NCI-H1092 treated with DMSO at 0.1 percent for 48 hours (cell line): ENCODE results near the gene CD300H.
"Not testable (repeated sequence)": the region's sequence is repeated elsewhere in the genome, so short reads cannot be mapped to it uniquely, and the experiment has no call there.

Experiments
- DNase-seq: peaks from one replicate; lab custom pipeline; 2025; lab: John Stamatoyannopoulos, UW

Gene CD300H

DNA sequence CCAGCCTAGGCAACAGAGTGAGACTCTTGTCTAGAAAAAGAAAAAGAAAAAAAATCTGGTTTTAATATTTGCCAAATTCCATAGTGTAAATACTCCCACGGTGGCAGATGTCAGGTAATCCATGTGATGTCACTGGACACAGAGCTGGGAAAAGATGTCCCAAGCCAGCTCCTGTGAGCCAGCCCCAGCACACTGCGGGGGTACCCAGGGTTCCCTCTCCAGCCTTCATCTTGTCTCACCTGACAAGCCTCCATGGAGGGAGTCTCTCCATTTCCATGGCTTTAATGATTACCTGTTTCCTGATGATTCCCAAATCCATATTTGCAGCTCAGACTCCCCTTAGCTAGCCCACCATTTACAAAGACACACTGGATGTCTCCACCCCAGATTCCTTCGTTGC is 40.6 kb downstream of the CD300H start:
- no peak for DNase-seq

DNA sequence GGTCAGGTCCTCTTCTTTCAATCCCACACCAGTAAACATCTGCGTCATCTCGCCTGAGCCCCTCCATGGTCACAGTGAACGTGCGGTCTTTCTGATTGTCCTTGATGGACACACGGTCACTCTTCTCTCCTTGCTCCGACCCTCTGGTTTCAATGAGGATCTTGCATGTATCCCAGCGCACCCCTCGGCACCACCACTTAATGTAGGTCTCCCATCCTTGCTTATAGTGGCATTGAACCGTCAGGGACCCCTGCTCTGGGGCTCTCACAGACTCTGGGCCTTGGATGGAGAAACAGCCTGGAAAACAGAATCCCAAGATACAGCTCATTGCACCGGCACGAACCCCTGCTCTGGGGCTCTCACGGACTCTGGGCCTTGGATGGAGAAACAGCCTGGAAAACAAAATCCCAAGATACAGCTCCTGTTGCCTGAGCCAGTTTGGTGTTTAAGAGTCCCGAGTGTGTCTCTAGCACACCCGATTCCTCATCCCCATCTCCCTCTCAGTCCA is 41.5 kb downstream of the CD300H start:
- no peak for DNase-seq

DNA sequence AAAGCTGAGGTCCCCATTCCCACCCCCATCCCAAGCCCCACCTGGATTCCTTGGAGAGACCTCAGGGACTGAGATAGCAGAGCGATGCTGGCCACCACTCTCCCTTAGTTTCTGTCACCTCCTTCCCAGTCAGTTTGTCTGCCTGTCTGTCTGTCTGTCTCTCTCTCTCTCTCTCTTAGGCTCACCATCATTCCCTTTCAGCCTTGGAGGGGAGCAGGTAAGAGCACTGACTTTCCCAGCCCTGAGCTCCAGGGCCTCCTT is 41.9 kb downstream of the CD300H start:
- no peak for DNase-seq

DNA sequence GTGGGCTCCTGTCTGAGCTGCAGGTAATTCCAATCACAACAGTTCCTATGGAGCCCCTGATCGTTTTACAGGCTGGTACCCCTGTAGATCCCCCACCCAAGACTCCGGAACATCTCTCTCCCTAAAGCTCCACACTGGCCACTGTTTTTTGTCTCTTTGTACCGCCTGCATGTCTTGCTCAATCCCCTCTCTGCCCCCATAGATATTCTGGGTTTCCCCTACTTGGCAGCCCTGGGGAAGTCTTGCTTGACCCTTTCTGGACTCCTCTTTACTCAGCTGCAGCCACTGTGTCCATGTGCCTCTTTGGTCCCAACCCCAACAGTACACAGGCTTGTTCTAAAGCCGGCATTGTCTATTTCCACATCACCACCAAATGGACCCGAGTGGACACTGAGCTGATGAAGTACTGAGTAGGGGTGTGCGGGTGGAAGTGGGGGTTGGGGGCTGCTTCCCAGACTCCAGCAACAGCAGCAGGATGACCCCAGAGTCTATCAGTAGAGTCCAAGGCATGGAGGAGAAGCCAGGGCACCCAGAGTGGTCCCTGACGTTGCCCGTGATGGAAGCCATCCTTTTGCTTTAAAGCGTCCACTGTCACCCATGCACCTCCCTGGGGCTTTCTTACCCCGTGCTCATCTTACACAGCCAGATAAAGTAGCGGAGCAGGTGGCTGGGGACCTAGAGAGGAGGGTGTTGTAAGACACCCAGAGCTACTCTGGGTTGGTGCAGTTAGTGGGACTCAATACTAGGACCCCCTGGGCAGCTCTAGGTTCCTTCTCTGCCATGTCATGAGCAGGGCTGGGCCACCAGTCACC is 42.5 kb downstream of the CD300H start:
- DNase-seq, result no peak

DNA sequence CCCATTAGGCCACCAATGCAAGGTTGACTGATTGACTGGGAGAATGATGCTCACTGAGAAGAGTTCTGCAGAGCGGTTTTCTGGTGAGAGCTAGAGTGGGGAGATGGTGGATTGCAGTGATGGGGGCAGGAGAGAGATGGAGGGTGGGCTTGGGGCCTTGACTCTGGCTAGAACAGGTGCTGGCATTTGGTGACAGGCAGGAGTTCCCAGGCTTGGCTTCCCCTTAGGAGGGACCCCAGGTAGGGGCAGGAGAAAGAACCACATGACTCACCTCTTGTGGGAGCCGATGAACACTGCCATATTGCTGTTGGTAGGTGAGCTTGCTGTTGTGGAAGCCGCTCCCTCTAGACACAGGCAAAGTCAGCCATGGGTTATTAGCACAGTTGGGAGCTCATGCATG is 44.0 kb downstream of the CD300H start:
- DNase-seq, result no peak

DNA sequence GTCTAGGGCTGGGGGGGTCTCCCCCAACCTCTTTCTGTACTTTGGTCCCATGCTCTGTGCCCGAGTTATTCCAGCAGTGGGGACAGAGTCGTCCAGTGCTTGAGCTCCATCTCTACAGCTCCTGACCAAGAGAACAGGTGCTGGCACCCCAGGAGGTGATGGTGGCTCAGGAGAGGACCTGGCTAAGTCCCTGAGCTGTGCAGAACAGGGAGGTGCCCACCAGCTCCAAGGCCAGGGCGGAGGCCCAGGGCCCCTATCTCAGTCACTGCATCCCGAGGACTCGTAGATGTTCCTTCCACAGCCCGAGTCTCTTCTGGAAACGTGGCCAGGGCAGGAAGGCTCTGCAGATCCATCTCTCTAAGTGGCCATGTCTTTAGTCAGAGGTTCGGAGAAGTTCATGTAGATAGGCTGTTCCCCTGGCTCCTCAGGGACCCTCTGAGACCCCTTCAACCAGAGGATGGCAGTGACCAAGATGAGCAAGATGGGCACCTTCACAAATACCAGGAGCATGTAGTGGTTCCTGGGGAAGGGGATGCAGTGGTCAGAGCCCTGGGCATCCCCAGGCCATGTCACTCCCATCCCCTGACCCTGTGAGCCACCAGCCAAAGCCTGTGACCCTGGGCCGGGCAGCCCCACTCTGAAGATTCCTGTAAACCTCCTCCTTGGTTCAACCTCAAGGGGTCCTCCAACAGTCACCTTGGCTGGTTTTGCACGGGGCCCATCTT is 44.8 kb downstream of the CD300H start:
- DNase-seq, result no peak

DNA sequence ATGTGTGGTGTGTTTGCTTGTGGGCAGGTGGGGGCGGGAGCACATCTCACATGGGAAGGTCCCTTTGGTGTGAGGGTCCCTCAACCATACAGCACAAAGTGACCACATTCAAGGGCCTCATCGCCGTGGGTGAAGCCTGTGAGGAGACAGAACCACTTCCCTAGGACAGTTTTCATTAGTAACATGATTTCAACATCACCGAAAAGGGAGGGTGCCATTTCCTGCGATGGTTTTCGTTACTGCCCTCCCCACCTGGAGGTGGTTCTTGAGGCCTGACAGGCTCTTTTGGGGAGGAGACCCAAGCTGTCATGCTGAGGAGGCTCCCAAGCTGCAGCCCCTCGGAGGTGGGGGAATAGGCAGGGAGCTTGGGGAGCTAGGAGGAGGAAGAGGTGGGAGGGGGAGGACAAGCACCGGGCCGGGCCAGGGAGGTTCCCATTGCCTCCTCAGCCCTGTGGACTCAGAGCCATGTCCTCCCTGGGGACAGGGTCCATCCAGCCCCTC is 45.6 kb downstream of the CD300H start:
- no peak for DNase-seq

DNA sequence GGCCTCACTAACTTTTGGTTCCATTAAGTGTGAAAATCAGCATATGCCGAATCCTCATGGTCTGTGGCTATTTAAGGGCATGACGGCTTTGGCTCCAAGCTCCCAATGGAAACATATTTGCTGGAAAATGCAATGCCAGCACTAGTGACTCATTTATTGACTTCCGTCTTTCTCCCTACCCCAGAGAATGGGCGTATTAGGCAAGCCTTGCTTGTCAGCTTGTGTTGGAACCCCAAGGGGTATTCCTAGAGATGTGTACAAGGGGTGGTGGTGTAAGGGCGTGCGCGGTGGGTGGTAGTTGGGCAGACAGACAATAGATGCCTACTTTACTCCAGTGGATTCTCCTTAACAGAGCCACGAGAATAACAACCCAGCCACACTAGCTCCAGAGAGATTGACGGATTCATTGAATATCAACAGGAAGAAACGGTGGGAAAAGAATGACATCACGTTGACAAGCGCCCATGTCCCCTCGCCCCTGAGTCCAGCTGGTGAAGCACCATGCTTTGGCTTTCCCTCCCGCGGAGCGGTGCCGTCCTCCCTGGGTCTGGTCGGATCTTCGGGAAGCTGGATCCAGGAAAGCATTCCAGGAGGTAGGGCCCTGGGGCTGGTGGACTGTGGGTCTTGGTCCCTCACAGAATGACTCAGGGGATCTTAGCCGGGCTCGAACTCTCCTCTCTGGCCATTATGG is 46.4 kb downstream of the CD300H start:
- no peak for DNase-seq

DNA sequence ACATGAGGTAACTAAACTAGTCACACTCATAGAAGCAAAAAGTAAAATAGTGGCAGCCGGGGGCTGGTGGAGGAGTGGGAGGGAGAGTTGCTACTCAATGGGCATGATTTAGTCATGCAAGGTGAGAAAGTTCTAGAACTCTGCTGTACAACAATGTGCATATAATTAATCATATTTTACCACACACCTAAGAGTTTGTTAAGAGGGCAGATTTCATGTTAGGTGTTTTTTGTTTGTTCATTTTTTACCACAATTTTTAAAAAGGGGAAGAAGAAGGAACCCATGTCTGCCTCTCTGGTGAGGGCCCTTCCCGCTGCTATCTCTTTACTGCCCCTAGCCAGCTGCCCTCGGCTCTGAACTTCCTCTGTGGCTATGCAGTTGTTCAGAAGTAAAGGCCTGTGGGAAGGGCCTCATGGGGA is 47.3 kb downstream of the CD300H start:
- no peak for DNase-seq

DNA sequence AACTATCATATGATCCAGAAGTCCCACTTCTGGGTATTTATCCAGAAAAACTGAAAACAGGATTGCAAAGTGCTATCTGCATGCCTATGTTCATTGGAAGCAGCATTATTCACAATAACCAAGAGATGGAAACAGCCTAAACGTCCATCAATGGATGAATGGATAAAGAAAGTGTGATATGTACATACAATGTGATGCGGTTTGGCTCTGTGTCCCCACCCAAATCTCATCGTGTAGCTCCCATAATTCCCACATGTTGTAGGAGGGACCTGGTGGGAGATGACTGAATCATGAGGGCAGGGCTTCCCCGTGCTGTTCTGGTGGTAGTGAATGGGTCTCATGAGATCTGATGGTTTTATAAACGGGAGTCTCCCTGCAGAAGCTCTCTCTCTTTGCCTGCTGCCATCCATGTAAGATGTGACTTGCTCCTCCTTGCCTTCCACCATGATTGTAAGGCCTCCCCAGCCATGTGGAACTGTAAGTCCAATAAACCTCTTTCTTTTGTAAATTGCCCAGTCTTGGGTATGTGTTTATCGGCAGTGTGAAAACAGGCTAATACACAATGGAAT is 48.8 kb downstream of the CD300H start:
- DNase-seq, result not testable (repeated sequence)

DNA sequence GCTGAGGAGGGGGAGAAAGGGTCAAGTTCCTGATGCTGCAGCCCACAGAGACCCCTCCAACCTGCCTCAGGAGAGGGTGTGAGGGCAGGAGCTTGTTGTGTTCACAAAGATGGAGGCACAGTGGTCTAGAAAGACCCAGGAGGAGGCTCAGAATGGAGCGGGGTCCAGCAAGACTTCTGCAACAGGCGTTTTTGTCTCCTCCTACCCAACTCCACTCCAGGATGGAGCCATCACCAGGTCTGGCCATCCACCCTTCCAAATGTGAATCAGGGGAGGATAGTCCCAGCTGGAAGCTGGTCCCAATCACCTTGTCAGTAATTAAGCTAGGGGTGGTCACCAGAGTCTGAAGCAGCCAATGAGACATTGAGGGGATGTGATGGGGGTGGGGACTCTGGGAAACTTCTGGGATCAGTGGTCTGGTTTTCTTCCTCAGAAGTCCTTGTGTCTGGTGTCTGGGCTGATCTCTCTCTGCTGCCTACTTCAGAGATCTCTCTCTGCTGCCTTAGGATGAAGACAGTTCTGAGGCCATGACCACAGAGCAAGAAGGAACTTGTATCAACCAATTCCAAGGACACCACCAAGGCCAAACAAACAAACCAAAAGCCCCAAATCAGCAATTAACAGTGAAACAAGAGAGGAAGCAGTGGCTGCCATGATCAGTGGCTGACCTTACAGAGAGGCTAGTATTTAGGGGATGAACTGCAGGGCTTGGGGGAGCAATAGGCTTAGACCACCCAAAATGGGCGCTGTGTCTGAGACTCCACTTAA is 50.6 kb downstream of the CD300H start:
- no peak for DNase-seq

DNA sequence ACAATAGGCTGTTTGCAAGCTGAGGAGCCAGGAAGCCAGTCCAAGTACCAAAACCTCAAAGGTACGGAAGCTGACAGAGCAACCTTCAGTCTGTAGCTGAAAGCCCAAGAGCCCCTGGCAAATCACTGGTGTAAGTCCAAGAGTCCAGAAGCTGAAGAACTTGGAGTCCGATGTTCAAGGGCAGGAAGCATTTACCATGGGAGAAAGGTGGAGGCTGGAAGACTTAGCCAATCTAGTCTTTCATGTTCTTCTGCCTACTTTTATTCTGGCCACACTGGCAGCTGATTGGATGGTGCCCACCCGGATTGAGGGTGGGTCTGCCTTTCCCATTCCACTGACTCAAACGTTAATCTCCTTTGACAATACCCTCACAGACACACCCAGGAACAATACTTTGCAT is 51.4 kb downstream of the CD300H start:
- DNase-seq, result no peak

DNA sequence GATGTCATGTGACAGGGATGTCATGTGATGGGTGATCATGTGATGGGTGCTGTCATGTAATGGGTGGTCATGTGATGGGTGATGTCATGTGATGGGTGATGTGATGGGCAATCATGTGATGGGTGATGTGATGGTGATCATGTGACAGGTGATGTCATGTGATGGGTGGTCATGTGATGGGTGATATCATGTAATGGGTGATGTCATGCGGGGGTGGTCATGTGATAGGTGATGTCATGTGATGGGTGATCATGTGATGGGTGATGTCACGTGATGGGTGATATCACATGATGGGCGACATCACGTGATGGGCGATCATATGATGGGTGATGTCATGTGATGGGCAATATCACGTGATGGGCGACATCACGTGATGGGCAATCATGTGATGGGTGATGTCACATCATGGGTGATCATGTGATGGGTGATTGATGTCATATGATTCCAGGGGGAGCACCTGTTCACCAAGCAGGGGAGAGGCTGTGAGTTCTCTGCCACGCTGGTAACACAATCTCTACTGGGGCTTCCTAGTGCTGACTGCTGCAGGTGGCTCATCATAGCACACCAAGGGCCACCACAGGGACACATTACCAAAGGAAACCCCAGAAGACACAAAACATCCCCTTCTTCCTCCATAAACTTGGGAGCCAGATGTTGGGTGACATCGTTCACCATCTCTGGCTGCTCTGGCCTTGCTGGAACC is 52.5 kb downstream of the CD300H start:
- peak; percentile 2 for DNase-seq

DNA sequence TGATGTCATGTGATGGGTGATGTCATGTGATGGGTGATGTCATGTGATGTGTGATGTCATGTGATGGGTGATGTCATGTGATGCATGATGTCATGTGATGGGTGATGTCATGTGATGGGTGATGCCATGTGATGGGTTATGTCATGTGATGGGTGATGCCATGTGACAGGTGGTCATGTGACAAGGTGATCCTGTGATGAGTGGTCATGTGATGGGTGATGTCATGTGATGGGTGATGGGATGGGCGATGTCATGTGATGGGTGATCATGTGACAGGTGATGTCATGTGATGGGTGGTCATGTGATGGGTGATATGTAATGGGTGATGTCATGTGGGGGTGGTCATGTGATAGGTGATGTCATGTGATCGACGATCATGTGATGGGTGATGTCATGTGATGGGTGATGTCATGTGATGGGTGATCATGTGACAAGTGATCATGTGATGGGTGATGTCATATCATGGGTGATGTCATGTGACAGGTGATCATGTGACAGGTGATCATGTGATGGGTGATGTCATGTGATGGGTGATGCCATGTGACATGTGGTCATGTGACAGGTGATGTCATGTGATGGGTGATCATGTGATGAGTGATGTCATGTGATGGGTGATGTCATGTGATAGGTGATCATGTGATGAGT is 53.2 kb downstream of the CD300H start:
- no peak for DNase-seq

DNA sequence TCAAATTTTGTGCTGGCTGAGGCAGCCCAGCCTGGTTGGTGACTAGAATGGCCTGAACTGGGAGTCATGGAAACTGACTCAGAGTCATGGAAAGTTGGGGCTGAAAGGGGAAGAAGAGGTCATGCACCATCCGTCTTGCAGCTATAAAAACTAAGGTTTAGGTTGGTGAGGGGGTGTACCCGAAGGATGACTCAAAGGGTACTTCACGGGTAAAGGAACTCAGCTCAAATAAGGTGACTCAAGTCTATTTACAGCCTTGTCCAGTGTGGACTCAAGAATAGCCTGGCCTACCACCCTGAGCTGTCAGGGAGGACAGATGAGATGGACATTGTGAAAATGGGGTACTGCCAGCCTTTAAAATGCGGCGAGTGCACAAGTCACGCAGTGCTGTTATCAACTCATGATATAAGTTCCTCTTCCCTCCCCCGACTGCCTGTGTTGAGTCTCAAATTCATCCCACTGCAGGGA is 54.7 kb downstream of the CD300H start:
- DNase-seq, result no peak

DNA sequence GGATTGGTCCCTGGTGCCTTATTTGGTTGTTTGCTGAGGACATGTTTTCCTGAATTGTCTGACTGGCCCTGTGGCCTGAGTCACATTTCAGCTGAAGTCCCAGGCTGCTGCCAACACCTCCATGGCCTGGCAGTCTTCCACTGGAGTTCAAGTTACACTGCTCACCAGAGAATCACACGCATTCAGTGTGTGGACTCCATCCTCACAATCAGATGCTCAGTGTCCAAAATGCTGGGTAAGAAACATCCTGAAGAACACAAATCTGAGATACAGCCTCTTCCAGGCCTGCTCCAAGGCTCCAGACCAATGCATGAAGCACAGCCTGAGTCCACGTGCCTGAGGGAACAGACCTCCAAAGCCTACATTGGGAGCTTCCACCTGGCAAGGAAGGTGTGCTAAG is 55.3 kb downstream of the CD300H start:
- DNase-seq, result no peak
